ENCODE measurements around the gene XIST. TPM values are rescaled to one million over a fixed set of nuclear protein-coding genes. Genes with fewer than 3 reads are reported as not detected.

Gene XIST
- total and polyA plus RNA-seq, 2 experiments from 2014 or later: not detected

GRCh38 chrX:73829890-73830466 is 22.5 kb downstream of the XIST start:
- H3K27ac ChIP-seq: no peak overlapping the region
- TF ChIP-seq, protein P1, sequence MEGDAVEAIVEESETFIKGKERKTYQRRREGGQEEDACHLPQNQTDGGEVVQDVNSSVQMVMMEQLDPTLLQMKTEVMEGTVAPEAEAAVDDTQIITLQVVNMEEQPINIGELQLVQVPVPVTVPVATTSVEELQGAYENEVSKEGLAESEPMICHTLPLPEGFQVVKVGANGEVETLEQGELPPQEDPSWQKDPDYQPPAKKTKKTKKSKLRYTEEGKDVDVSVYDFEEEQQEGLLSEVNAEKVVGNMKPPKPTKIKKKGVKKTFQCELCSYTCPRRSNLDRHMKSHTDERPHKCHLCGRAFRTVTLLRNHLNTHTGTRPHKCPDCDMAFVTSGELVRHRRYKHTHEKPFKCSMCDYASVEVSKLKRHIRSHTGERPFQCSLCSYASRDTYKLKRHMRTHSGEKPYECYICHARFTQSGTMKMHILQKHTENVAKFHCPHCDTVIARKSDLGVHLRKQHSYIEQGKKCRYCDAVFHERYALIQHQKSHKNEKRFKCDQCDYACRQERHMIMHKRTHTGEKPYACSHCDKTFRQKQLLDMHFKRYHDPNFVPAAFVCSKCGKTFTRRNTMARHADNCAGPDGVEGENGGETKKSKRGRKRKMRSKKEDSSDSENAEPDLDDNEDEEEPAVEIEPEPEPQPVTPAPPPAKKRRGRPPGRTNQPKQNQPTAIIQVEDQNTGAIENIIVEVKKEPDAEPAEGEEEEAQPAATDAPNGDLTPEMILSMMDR (IDR thresholded peaks at IDR 0.05; ENCODE audit: low read depth, low read length): no peak
- H3K36me3 ChIP-seq: no peaks in the 10 kb centered on the region
- no peaks in the 10 kb centered on the region for H3K9me3 ChIP-seq (ENCODE audit: low read depth)
- DNase-seq (ENCODE audit: low read depth in 1 of 2, low spot score in 1 of 2): no peak
- H3K4me3 ChIP-seq: no peak overlapping the region
- H3K4me1 ChIP-seq (ENCODE audit: low read depth): no peaks in the 10 kb centered on the region
- no peaks in the 10 kb centered on the region for H3K27me3 ChIP-seq

DNA sequence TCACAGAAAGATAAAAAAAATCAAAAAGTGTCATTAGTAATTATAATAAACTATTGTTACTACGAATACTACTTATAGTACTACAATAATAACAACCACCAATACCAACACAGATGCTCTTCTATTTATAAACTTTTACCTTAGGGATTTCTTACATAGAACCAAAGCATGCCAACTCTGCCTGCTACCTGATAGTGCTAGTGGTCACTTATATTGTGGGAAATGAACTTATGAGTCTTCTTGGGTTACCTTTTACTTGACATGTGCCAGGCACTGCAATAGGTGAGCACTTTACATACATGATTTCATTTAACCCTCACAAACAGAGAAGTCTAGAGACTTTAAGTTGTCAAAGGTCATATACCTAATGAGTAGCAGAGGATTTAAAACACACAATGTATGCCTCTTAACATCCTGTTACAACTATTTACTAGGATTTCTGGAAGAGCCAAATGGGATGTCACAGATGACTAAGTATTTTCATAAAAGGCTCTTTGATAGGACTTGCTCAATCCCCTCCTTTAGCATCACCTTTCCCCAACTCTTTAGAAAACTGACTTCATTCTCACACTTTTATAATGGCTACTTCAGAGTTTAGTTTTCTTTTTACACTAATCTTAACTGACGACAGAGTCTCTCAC is 24.3 kb downstream of the XIST start:
- Histone ChIP-seq H3K36me3 (no peaks in the 10 kb centered on the region), H3K4me3 (no peak overlapping the region), H3K9me3 (ENCODE audit: low read depth) (no peaks in the 10 kb centered on the region), H3K27me3 (no peaks in the 10 kb centered on the region), H3K4me1 (ENCODE audit: low read depth) (no peaks in the 10 kb centered on the region), H3K27ac (no peak overlapping the region)
- TF ChIP-seq, protein P1 (IDR thresholded peaks at IDR 0.05; ENCODE audit: low read depth, low read length): no peak
- no peak for DNase-seq (ENCODE audit: low read depth in 1 of 2, low spot score in 1 of 2)

GRCh38 chrX:73827406-73827805 is 25.1 kb downstream of the XIST start:
- Histone ChIP-seq H3K27me3 (no peaks in the 10 kb centered on the region), H3K4me1 (ENCODE audit: low read depth) (no peaks in the 10 kb centered on the region), H3K4me3 (no peak overlapping the region), H3K9me3 (ENCODE audit: low read depth) (no peaks in the 10 kb centered on the region), H3K27ac (no peak overlapping the region), H3K36me3 (no peaks in the 10 kb centered on the region)
- no peak for DNase-seq (ENCODE audit: low read depth in 1 of 2, low spot score in 1 of 2)
- TF ChIP-seq, protein P1 (IDR thresholded peaks at IDR 0.05; ENCODE audit: low read depth, low read length): no peak

DNA sequence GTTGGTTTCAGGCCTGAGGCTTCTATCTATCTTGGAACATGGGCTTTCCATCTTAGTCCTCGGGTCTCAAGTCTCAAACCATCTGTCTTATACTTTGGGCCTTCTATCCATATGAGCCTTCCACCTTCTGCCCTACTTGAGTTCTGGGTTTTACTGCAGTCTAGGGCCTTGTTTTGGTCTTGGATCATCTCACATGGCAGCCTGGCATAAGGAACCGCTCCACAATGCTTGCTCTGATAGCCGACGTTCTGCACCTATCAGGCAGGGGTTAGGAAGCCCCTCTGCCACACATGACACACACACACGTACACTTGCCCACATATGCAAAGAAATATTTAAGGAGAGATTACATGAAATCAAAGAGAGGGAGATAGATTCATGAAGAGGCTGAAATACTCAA is 25.5 kb downstream of the XIST start:
- no peak for DNase-seq (ENCODE audit: low read depth in 1 of 2, low spot score in 1 of 2)
- no peaks in the 10 kb centered on the region for H3K36me3 ChIP-seq
- H3K27ac ChIP-seq: no peak overlapping the region
- no peaks in the 10 kb centered on the region for H3K4me1 ChIP-seq (ENCODE audit: low read depth)
- H3K27me3 ChIP-seq: no peaks in the 10 kb centered on the region
- no peak overlapping the region for H3K4me3 ChIP-seq
- TF ChIP-seq, protein P1 (IDR thresholded peaks at IDR 0.05; ENCODE audit: low read depth, low read length): no peak
- no peaks in the 10 kb centered on the region for H3K9me3 ChIP-seq (ENCODE audit: low read depth)

DNA sequence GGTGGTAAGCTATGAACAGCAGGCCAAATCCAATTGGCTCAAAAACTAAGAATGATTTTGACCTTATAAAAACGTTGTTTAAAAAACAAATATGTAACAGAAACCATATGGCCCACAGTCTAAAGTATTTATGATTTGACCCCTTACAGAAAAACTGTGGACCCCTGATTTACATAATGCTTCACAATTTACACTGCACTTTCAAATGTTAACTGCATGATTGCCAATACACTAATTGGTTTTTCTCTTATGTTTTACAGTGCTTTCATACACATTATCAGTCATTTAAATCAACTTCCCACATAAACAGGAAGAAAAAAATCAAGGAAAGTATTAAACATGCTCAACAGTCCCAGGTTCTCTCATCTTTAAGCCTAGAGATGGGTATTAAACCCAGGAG is 26.9 kb downstream of the XIST start:
- no peak overlapping the region for H3K4me3 ChIP-seq
- H3K4me1 ChIP-seq (ENCODE audit: low read depth): no peaks in the 10 kb centered on the region
- H3K9me3 ChIP-seq (ENCODE audit: low read depth): no peaks in the 10 kb centered on the region
- no peak for DNase-seq (ENCODE audit: low read depth in 1 of 2, low spot score in 1 of 2)
- no peaks in the 10 kb centered on the region for H3K27me3 ChIP-seq
- H3K27ac ChIP-seq: no peak overlapping the region
- TF ChIP-seq, protein P1 (IDR thresholded peaks at IDR 0.05; ENCODE audit: low read depth, low read length): no peak
- H3K36me3 ChIP-seq: no peaks in the 10 kb centered on the region
